LHCN-M2 (cell line): ENCODE data around the gene KRT8. TPM values are rescaled to one million over a fixed set of nuclear protein-coding genes. Genes with fewer than 3 reads are reported as not detected.
"Not testable (repeated sequence)": the region's sequence is repeated elsewhere in the genome, so short reads cannot be mapped to it uniquely, and the experiment has no call there.

Experiments
- DNase-seq: peaks from one replicate; pipeline ENCODE4 v3.0.0-alpha.2; 2012; ENCODE audit warnings: low read depth
- total RNA-seq: library from RNA; depleted of rRNA; stranded (reverse); fragments of >200 nt; gene quantifications from 2 replicates; pipeline ENCODE4 v1.2.3, GENCODE V29; 2014

Gene KRT8
- total RNA-seq, 1 experiment from 2014 or later = not detected

DNA sequence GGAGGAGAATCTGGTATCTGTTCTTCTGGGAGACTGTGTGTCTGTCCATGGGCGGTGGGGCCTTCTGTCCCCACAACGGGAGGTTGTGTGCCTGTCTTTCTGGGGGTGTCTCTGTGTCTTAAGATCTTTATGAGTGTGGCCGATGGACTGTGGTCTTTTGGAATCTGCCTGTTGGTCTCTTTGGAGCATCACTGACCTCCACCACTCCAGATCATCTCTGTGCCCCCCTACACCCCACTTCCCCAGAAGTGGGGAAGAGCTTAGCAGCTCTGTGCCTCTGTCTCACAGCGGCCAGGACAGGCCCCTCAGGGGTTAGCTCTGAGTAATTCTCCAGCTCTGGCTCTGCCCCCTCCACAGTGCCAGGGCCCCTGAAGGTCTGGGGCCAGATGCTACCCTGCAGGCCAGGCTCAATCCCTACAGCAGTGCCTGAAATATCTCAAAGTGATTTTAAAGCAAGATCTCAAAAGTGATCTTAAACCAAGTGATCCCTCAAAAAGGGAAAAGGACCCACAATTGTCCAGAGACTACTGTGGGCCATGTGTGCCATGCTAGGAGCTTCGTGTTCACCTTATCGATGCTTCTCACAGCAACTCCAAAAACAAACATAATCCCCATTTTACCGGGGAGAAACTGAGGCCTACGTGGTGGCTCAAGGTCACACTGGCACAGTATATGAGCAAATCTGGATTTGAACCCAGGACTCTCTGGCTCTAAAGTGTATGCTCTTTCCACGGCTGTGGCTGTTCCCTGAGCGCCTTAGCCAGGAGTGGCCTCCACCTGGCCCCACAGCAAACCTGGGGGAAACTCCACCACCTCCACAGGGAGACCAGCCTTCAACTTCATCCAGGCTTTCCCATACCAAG, 30.1 kb downstream of the KRT8 start:
- DNase-seq = no peak

DNA sequence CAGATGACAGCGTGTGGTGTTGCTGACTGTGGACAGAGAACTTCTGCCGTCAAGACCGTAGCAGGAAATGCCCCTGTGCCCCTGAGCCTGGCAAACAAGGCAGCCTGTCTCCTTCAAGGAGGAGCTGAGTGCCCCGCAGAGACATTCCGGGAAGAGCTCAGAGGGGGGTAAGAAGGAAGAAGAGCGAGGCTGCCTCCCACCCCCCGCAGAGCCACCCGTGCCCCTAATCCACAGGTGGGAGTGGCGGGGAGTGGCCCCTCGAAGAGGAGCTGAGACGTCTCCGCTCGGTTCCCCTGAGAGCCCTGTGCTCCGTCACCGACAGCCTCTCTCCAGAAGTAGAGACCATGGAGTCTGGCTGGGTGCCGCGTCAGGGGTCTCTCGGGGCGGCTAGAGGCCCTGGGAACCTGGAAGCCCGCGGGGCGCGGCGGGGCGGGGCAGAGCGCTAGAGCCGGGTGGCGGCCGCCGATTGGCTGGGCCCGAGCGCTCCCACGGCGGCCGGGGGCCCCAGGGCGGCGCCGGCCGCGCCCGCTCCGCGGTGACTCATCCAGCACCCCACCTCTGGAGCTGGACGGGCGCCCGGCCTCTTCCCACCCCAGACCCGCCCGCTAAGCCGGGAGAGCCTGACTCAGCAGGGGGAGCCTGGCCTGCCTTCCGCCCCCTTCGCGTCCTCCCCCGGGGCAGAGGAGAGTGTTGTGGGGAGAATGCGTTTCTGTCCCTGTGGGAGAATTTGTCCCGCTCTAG, 30.9 kb downstream of the KRT8 start:
- peak; percentile 84 for DNase-seq

DNA sequence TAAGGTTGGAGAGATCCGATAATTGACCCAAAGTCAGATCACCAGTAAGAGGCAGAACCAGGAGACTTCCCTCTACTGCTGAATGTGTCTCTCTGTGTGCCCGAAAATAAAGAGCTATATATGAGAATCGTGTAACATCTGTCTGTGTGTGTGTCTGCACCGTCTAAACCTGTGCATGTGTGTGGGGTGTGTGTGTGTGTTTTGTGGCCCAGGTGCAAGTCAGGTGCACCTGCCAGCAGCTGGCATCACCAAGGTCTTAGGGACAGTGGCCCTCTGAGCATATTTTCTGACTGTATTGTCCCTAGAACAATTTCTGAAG, 31.4 kb downstream of the KRT8 start:
- no peak for DNase-seq

DNA sequence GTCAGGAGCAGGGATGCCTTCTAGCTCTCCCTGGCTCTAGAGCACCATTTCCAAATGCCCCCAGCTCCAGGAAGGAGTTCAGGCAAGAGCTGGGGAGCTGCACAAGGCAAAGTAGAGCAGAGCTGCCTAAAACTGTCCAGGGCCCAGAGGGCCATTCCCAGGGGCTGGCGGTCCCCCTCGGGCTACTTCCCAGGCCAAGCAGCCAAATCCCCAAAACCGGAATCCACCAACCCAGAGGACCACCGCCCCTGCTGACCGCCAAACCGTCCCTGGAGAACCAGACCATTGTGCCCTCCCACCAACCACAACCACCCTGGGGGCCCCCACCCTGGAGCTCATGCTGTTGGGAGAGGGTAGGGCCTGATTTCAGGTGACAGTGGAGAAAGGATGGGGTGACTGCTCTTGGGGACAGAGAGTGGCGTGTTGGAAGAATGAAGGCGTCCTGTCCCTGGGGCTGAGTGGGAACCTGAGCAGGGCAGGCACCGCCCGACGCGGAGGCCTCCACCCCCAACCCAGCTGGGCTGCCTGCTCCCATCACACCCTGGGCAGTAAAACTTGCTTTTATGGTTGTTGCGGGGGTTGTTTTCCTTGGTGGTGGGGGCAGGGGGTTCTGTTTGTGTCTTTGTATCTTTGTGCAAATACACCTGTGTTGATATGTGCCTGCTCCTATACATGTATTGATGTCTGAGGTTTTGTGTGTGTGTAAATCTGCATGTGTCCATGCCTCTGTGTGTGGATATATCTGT, 32.1 kb downstream of the KRT8 start:
- DNase-seq = no peak

DNA sequence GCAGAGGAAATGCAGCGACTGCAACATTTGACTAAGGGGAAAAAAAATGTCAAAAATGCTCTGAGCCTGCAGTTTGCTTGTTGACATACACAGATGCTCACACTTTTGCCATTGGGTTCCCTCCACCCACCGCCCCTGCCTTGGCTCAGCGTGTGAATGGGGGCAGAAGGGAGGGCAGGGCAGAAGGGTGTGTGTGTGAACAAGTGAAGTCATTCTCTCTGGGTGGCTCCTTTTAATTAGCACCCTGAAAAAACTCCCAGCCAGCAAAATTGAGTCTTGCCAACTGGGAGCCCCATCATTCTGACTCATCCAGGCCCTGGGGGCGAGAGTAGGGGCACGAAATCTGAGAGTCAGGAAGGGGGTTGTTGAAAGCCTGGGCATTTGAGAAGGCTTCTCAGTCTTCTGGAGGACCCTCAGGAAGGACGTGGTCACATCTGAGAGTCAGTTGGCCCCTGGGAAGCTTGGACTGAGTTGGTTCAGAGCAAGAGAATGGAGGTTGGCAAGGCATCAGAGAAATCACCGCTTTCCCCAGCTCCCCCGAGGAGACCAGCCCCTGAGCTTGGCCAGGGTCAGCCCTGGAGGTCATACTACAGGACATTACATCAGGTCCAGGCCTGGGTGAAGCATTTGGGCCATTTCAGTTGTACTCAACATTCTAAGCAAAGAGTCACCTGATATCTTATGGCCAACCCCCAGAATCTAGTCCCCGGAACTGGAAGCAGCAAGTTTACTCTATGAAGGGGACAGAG, 33.4 kb downstream of the KRT8 start:
- DNase-seq = peak; percentile 49

DNA sequence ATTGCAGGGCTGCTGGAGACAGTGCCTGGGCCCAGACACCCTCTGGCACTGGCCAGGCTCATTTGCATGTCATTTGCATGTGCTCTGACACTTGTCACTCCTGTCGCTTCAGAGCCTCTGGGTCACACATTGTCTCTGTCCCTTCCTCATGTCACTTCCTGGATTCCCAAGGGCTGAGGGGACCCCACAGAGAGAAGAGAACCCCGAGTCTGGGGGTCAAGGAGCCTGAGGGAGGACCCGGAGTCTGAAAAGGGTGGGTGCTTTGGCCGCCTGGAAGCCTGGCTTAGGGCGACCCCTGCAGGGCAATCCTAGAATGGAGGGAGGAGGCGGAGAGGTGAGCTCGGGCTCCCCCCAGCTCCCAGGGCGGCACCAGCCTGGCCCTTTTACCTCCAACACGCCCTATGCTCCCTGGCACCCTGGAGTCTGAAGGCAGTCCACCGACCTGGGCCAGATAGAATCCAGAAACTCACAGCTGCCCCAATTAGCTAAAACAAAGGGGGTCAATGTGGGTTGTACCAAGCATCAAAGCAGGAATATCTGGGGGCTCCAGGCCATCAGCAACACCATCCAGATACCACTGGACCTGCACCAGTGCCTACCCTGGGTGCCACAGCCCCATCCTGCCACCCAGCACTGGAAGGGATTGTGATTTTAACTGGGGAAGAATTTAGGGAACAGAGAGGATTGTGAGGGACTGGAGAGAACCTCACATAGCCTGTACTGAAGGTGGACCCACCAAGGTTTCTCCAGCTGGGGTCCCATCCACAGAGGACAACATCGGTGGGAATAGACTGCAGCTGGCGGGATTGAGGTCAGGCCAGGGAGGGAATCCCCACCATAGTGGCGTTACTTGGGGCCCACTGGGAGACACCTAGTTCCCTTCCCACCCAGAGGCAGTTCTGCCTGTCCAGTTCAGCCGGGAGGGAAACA, 34.2 kb downstream of the KRT8 start:
- no peak for DNase-seq

DNA sequence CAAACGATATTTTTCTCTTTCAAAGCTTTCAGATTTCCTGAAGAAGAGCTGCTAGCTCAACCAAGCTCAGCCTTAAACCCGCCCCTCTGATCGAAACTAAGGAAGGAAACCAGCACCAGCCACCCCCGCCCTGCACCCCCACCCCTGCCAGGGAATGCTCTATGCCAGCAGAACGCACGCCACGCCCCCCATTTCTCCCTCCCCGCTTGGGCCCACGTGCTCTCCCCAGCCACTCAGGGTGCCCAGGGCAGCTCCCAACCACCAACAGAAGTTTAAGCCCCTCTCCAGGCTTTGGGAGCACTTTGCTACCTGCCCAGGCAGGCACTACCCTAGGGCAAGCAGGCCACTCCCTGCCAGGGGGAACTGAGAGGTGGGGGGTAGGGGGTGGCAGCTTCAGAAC, 37.2 kb downstream of the KRT8 start:
- DNase-seq = no peak

DNA sequence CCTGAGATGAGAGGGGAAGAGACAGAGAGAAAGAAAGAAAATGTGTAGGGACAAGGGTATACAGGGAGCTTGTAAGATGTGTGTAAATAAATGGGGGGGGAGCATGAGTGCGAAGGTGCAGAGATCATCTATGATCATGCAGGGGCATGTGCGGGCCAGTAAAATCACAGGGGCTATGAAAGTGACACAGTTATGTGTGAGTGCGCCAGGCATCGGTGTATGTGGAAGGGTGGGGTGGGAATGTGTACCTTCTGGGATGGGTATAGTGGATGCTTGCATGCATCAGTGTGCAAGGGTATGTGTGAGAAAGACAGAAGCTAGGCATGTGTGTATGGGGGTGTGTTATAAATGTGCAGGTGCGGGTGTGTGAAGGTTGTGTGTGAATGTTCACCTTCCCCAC, 37.7 kb downstream of the KRT8 start:
- no peak for DNase-seq

DNA sequence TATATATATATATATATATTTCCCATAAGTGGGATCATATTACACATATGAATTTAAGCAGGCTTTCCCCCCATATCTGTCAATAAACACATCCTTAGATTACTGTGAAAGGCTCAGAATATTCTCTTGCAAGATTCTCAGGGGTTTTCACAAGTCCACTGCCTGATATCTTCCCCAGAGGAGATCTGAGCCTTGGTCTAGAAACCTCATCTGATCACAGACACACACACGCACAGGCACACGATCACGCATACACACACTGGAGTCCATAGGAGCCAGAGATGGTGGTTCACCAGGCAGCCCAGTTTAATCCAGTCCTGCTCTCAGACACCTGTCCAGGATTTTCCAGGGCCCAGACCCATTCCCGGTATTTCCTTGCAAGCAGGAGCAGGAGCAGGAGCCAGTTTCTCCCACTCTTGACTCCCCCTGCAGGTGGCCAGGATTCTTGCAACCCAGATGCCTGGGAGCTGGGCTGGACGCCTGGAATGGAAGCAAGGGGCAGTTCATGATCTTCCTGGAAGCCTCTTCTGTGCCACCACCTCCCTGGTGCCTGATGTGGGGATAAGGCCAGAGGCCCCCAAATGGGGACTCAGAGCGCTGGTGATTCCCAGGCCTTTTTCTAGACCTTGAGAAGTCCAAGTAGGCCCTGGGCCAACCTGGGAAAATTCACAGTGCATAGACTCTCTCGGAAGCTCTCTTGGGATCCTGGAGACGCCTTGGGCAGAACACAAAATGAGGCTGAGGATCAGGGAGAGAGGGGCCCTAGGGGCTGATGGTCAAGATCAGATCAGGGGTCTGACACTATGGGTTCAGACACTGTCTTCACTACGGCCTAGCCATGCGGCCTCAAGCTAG, 39.6 kb downstream of the KRT8 start:
- DNase-seq = peak; percentile 57

DNA sequence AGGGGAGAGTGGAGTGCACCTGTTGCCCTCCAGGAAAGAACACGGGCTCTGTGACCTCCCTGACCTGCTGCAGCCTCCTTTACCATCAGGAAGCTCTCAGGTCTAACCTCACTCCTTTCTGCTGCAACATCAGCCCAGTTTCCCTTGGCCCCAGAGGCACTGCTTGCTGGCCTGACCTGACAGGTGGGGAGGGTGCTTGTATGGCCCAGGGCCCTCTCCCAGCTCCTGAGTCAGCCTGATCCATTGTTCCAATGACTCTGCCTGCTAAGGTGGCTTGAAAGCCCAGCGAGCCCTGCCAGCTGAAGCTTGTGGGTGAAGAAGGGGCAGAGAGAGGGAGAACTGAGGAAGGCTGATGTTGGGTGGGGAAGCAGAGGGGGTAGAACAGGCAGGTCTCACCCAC, 42.9 kb downstream of the KRT8 start:
- DNase-seq = no peak

DNA sequence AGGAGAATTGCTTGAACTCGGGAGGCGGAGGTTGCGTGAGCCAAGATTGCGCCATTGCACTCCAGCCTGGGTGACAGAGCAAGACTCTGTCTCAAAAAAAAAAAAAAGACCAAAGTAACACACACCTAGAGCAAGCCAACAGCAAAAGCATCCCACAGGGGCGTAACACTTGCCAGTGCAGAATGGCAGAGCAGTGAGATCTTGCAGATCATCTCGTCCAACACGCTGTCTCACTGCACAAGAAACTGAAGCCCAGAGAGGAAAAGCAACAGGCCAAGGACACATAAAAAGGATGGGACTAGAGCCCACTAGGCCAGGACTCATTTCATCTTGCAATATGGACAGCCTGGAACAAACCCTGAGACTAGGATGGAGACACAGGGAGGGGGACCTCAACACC, 43.4 kb downstream of the KRT8 start:
- no peak for DNase-seq

DNA sequence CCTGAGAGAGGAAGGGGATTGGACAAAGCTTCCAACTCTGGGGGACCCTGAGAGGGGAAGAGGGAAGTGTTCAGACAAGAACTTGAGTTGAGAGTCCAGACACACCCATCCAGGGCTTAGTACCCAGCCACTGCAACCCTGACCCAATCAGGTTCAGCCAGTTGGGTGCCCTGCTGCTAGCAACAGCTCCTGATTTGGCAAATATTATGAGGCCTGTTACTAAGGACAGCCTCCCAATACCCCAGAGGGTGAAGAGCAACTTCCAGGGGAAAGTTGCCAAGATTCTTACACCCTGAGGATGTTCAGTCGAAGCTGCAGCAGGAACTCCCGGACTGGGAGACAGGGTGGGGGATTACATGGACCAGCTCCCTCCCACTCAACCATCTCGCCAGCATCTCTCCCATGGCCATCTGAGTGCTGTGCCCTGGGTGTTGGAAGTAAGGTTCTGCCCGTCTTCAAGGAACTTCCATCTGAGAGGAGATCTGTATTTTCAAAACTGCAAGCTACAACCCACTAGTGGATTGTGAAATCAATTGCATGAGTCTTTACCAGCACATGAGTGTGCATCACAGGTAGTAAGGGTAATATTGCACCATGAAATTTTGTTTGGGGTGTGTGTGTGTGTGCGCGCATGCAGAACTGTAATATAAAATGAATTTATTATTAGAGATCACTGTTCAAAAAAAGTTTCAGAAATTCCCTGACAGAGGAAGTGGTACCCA, 44.6 kb downstream of the KRT8 start:
- peak; percentile 35 for DNase-seq

DNA sequence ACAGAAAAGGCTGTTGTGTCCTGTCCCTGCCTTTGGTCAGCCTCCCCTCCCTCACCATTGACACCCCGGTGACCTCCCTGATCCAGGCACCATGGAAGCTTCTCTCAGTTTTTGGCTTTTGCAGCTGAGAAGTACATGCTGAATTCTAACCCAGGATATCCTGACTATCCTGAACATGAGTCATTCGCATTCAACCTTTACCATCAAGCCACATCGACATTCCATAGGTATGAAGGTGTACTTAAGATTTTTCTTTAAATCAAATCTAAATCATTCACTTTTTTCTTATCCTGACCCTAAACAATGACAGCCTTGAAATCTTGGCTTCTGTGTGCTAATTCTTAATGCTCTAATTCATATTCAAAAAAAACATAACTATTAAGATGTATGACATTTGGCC, 47.4 kb downstream of the KRT8 start:
- DNase-seq = no peak

DNA sequence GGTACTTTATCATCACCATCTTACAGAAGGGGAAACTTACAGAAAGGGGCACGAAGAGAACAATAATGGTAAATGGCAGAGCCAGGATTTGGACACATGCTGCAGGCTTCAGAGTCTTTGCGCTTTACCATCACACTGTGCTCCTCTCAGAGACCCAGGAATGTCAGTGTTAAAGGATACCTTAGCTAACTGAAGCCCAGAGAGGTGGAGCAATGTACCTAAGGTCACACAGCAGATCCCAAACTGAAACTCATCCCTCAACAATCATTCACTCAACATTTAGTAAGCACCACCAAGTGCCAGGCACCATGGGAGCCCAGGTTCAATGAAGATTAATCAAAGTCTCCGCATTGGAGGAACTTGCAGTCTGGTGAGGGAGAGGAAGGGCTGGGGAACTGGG, 48.1 kb downstream of the KRT8 start:
- no peak for DNase-seq

DNA sequence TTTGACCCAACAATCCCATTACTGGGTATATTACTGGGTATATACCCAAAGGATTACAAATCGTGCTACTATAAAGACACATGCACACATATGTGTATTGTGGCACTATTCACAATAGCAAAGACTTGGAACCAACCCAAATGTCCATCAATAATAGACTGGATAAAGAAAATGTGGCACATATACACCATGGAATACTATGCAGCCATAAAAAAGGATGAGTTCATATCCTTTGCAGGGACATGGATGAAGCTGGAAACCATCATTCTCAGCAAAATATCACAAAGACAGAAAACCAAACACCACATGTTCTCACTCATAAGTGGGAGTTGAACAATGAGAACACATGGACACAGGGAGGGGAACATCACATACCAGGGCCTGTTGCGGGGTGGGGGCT, 48.8 kb downstream of the KRT8 start:
- not testable (repeated sequence) for DNase-seq

DNA sequence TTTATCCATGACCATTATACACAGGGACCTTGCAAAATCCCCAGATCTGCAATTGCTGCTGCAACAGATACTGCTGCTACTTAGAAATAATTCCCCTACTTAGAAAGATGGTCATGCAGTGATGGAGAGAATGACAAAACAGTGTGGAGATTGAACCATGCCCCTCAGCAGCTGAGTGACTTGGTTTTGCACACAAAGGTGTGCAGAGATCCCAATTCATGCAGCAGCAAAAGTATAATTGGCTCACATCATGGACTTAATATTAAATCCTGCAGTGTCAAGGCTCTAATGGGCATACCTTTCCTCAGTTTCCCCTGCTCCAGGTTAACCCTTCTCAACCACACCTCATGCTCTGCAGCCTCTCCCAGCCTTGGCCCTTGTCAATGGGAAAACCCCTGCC, 53.1 kb downstream of the KRT8 start:
- no peak for DNase-seq

DNA sequence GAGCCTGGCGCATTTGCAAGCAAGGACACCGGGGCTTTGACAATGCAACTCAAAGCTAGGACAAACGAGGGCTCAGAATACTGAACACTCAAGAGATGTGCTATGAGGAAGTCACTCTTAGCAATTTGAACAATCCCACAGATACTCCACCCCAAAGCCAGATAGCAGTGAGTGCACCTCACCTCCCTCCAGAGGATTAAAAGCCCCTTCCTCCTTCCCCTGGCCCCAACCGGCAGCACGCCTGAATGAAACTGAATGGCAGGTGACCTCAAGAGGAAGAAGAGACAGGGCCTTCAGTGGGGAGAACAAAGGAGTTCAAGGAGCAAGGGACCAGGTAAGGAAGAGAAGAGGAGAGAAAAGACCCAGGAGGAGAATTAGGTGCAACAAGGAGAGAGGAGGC, 54.2 kb downstream of the KRT8 start:
- DNase-seq = no peak

DNA sequence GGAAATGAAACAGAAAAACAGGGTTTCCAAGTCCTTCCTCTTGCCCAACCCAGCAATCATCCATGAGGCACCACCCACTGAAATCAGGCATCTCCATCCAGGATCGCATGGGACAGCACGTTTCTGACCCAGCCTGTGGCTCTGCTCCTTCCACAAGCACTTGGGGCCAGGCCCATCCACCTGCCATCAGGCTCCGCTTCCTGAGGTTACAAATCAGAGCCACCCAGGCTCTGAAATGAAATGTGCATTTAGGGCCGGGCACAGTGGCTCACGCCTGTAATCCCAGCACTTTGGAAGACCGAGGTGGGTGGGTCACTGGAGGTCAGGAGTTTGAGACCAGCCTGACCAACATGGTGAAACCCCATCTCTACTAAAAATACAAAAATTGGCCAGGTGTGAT, 55.4 kb downstream of the KRT8 start:
- no peak for DNase-seq

DNA sequence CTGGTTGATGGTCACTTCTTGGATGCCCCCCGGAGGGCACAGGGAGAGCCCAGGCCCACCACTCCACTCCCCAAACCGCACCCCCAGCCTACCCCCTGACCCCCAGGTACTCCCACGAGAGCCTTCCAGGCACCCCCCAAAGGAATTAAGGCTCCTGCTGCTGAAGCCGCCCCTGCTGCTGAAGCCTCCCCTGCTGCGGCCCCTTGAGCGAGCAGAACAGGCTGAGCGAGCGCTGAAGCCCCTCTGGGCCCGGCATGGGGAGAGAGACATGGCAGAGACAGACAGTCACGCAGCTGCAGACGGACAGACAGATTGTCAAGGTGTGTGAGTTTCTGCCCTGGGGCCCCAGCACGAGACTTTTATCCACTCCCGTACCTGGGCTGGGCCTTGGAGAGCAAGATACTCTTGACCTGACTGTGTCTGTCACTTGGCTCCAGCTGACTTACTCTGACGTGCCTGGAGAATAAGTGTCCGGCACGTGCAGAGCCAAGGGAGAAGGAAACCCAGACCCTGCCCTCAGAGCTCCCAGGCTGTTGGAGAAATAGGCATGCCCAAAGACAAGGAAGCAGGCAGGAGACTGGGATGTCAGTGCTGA, 56.1 kb downstream of the KRT8 start, which contains the start of gene KRT78:
KRT78 (minus strand) TSS at position 334 of the 595 bp plus-strand sequence; CDS start at position 270, 64 bp downstream.
- no peak for DNase-seq
